HG02610 (cell line): ENCODE data around the gene NUTF2.
"Not testable (repeated sequence)": the region's sequence is repeated elsewhere in the genome, so short reads cannot be mapped to it uniquely, and the experiment has no call there.

Source experiments
- ATAC-seq: cut with Tn5 transposase; IDR thresholded peaks from one replicate; pipeline ENCODE4 v1.9.1; 2021; ENCODE audit warnings: mild to moderate bottlenecking, moderate library complexity; ENCODE audit not compliant: unreplicated experiment

The NUTF2 gene

DNA sequence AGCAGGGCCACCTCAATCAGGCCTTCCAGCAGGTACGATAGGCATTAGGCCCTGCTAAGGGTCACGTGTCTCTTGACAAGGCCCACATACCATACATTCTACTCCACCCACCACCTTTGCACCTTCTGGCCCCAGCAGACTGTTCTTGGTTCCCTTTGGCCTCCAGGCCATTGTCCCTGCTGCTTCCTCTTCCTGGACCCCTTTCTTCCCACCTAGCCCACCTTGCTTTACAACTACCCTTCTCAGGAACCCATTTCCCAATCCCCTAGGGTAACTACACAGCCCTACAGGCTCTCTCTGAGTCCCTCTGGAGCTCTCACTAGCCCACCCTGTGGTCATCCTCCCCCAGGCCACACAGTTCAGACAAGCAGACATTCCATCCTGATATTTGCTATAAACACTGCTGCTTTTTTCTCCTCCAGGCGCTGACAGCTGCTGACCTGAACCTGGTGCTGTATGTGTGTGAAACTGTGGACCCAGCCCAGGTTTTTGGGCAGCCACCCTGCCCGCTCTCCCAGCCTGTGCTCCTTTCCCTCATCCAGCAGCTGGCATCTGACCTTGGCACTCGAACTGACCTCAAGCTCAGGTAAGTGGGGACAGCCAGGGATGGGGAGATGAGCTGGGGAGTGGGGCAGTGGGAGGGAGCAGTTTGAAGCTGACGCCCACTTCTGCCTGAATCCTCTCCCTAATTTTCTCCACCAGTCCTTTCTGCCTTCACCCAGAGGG is 36.6 kb downstream of the NUTF2 start:
- ATAC-seq: no peak

DNA sequence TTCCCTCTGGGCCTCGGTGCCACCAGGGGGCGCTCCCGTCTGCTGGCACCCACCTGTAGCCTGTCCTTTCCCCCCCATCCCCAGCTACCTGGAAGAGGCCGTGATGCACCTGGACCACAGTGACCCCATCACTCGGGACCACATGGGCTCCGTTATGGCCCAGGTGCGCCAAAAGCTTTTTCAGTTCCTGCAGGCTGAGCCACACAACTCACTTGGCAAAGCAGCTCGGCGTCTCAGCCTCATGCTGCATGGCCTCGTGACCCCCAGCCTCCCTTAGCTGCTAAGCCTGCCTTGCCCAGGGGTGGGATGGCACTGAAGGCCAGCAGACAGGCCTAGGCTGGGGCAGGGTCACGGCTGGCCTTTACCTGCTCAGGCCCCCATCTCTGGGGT is 37.1 kb downstream of the NUTF2 start:
- ATAC-seq: no peak

GRCh38 chr16:67884684-67885083 is 38.0 kb downstream of the NUTF2 start, which contains the start of gene NRN1L:
TSS of gene NRN1L (plus strand) at chr16:67884885. CDS start at chr16:67884904, 19 bp downstream.
- no peak for ATAC-seq

DNA sequence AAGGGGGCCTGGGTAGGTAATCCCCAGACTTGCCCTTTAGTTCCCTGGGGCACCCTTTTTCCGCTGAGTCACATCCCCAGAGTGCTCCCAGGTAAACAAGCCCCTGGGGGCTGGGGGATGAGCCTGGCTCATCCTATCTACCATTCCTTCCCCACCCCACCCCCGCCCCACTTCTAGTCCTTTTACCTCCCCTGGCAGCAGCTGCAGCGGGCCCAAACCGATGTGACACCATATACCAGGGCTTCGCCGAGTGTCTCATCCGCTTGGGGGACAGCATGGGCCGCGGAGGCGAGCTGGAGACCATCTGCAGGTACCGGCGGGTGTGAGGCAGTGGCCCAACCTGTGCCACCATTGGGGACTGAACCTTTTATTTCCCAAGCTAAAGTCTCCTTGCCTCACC is 38.8 kb downstream of the NUTF2 start:
- ATAC-seq: no peak

DNA sequence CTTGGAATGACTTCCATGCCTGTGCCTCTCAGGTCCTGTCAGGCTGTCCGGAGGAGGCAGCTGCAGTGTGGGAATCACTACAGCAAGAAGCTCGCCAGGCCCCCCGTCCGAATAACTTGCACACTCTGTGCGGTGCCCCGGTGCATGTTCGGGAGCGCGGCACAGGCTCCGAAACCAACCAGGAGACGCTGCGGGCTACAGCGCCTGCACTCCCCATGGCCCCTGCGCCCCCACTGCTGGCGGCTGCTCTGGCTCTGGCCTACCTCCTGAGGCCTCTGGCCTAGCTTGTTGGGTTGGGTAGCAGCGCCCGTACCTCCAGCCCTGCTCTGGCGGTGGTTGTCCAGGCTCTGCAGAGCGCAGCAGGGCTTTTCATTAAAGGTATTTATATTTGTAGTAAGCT is 39.2 kb downstream of the NUTF2 start:
- ATAC-seq: no peak

DNA sequence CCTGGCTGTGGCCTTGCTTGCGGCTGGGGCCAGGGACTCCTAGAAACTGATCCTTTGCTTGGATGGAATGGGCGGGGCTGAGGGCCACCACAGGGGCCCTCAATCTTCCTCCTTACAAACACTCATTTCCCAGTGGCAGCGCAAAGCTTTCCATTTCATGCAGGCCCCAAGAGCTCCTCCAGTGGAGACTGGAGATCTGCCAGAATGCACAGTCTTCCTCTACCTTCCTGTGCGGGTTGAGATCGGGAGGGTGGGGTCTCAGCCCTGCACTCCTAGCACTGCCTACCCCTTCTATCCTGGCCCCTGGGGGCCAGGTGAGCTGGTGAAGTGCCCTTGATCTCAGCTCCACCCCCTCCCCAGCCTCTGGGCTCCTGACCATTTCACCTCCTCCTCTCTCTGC is 39.7 kb downstream of the NUTF2 start:
- no peak for ATAC-seq

DNA sequence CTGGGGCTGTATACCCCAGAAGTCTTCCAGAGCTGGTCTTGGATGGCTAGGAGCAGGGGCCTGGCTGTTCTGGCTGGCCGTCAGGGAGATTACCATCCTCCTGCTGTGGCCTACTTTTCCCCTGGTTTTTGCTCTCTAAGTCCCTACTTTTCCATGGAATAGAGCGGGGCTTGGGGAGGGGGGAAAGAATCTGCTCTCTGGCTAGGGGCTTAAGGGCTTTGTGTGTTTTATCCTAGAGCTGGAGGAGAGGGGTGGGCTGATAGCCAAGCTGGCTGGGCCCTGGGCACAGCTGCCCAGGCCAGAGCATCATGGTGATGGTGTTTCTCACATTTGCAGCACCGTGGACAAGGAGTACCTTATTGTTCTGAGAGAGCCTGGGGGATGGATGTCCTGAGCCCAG is 41.6 kb downstream of the NUTF2 start:
- ATAC-seq: no peak

DNA sequence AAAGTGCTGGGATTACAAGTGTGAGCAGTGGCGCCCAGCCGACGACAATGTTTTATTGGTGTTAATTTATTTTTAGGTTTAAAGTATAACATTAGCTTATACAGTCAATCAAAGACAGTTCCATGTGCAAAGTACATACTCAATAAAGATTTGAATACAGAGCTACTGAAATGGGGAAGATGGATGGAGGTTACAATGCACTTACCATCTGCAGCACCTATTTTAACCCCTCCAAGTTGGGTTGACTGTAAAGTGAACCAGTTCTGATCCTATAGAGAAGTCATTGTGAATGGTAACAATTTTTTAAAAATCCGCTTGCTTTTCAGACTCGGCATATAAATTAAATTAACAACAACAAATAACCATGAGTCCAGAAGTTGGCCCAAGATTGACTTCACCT is 45.6 kb downstream of the NUTF2 start:
- no peak for ATAC-seq

- ATAC-seq: peak; percentile 89
Observed at GRCh38 chr16:67892899-67893742, 46.4 kb downstream of the NUTF2 start, which contains the start of gene PSKH1. TSS of gene PSKH1 (plus strand) at chr16:67893254. CDS start at chr16:67908750, 15,496 bp downstream.

DNA sequence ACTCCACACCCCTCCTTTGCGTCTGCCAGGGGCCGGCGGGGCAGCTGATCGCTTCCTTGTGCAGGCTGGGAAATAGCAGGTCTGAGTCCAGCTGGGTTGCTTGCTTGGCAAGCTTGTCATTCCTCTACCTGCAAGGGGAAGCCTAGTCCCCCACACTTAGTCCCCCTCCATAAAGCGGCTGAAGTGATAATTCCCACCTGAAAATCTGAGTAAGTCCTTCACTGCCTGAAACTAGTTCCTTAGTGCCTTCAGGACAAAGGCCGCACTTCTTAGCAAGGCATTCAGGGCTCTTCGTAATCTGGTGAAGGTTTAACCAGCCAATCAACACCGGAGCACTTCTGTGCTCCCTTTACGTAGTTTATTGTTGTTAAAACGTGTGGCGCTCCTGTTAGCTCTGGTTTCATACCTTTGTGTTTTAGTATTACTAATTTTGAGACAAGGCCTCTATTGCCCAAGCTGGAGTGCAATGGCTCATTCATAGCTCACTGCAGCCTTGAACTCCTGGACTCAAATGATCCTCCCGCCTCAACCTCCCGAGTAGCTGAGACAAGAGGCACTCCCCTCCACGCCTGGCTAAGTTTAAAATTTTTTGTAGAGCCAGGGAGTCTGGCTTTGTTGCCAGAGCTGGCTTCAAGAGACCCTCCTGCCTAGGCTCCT is 47.1 kb downstream of the NUTF2 start:
- ATAC-seq: peak; percentile 7

GRCh38 chr16:67897231-67897630 is 50.5 kb downstream of the NUTF2 start:
- ATAC-seq: no peak

DNA sequence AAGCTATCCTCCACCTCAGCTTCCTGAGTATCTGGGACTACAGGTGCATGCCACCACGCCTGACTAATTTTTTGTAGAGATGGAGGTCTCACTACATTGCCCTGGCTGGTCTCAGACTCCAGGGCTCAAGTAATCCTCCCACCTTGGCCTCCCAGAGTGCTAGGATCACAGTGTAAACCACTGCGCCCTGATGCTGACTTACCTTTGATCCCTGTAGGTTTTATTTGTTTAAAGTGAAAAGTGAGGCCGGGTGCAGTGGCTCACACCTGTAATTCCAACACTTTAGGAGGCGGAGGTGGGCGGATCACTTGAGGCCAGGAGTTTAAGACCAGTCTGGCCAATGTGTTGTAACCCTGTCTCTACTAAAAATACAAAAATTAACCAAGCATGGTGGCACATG is 55.0 kb downstream of the NUTF2 start:
- no peak for ATAC-seq

GRCh38 chr16:67902831-67903230 is 56.1 kb downstream of the NUTF2 start:
- ATAC-seq: no peak

DNA sequence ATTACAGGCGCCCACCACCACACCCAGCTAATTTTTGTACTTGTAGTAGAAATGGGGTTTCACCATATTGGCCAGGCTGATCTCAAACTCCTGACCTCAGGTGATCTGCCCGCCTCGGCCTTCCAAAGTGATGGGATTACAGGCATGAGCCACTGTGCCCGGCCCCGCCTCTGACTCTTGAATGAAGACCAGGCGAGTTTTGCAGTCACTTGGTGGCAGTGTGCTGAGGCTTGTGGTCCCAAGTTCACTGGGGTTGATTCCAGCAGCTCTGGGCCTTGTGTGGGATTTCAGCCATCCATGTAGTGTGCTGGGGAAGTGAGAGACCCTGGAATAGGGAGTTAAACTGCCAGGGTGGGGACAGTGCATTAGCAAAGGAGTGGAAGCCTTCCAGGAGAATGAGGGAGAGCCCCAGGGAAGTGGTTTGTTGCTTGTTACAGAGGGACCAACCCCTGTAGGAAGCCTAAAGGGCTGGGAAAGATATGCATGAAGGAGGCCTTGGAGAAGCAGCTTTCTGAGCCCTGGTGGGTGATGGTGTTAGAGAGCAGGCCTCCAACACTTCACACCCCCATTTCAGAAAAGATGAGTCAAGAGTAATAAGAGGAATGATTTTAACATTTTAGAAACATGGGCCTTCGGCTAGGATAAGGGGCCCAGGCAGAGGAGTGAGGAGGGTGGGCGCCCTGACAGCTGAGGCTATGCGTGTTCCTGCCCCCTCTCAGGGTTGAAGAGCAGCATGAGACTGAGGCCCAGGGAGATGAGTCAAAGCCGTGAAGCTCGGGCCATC is 60.9 kb downstream of the NUTF2 start:
- ATAC-seq: no peak

DNA sequence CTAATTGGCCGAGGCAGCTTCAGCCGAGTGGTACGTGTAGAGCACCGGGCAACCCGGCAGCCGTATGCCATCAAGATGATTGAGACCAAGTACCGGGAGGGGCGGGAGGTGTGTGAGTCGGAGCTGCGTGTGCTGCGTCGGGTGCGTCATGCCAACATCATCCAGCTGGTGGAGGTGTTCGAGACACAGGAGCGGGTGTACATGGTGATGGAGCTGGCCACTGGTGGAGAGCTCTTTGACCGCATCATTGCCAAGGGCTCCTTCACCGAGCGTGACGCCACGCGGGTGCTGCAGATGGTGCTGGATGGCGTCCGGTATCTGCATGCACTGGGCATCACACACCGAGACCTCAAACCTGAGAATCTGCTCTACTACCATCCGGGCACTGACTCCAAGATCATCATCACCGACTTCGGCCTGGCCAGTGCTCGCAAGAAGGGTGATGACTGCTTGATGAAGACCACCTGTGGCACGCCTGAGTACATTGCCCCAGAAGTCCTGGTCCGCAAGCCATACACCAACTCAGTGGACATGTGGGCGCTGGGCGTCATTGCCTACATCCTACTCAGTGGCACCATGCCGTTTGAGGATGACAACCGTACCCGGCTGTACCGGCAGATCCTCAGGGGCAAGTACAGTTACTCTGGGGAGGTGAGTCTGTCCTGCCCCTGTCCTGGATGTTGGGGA is 62.5 kb downstream of the NUTF2 start:
- ATAC-seq: no peak

GRCh38 chr16:67910158-67910557 is 63.4 kb downstream of the NUTF2 start:
- ATAC-seq: peak; percentile 45

- no peak for ATAC-seq
Observed at GRCh38 chr16:67914758-67915495, 68.2 kb downstream of the NUTF2 start.

- ATAC-seq: not testable (repeated sequence)
Observed at GRCh38 chr16:67915496-67915769, 68.7 kb downstream of the NUTF2 start.

GRCh38 chr16:67915831-67916723 is 69.3 kb downstream of the NUTF2 start:
- no peak for ATAC-seq
